Fibroblast of the aortic adventitia (primary cell): ENCODE data around the gene TRAF5. TPM values are rescaled to one million over a fixed set of nuclear protein-coding genes. Genes with fewer than 3 reads are reported as not detected.

ENCODE experiments used
- DNase-seq: peaks from one replicate; pipeline ENCODE4 v3.0.0-alpha.2; 2010; ENCODE audit warnings: low read depth
- H3K4me3 ChIP-seq: 2 replicates; pipeline ENCODE4 v1.5.1; 2011; ENCODE audit warnings: low read depth, mild to moderate bottlenecking, control low read depth, low read length, moderate library complexity
- CTCF ChIP-seq: IDR thresholded peaks from 2 replicates; pipeline ENCODE4 v1.5.1; 2011; ENCODE audit warnings: mild to moderate bottlenecking, low read length, control low read depth, inconsistent platforms; ENCODE audit not compliant: insufficient read depth
- total RNA-seq: library from RNA; depleted of rRNA; stranded (reverse); fragments of >200 nt; gene quantifications from 2 replicates; pipeline ENCODE4 v1.2.3, GENCODE V29; 2012; ENCODE audit warnings: low replicate concordance

The TRAF5 gene
- total RNA-seq, 1 donor = 9.4 TPM

- no peak overlapping the region for H3K4me3 ChIP-seq
- no peak for TF ChIP-seq CTCF
- DNase-seq = no peak
These were observed 29.2 kb downstream of the TRAF5 start for GRCh38 chr1:211355873-211356272.

GRCh38 chr1:211356723-211357407 lies 30.2 kb downstream of the TRAF5 start:
- H3K4me3 ChIP-seq = no peak overlapping the region
- TF ChIP-seq CTCF = no peak
- peak; percentile 73 for DNase-seq

- no peak for DNase-seq
- TF ChIP-seq CTCF = no peak
- no peak overlapping the region for H3K4me3 ChIP-seq
These were observed 32.1 kb downstream of the TRAF5 start for GRCh38 chr1:211358685-211359084.

- no peak for TF ChIP-seq CTCF
- no peak for DNase-seq
- no peak overlapping the region for H3K4me3 ChIP-seq
These were observed 33.2 kb downstream of the TRAF5 start for GRCh38 chr1:211359876-211360275.

- no peak for TF ChIP-seq CTCF
- no peak overlapping the region for H3K4me3 ChIP-seq
These were observed 34.6 kb downstream of the TRAF5 start for GRCh38 chr1:211361202-211361601.

GRCh38 chr1:211369640-211370039 lies 43.0 kb downstream of the TRAF5 start:
- TF ChIP-seq CTCF = no peak
- no peak for DNase-seq

More at GRCh38 chr1:211361202-211361601, 34.6 kb downstream of the TRAF5 start:
- DNase-seq = no peak

GRCh38 chr1:211370669-211371068 lies 44.0 kb downstream of the TRAF5 start:
- no peak for TF ChIP-seq CTCF
- DNase-seq = no peak
- H3K4me3 ChIP-seq = no peak overlapping the region

More at GRCh38 chr1:211369640-211370039, 43.0 kb downstream of the TRAF5 start:
- no peak overlapping the region for H3K4me3 ChIP-seq
